Neural progenitor cell (in vitro differentiated cells): ENCODE data around the gene ZNF300. TPM values are rescaled to one million over a fixed set of nuclear protein-coding genes. Genes with fewer than 3 reads are reported as not detected.

Experiments used
- DNase-seq: peaks from one replicate; pipeline ENCODE4 v3.0.0-alpha.2; 2016; ENCODE audit warnings: low spot score
- H2AFZ ChIP-seq: fragments of 200-600 bp; sonication (generic); replicated peaks from 2 replicates; pipeline ENCODE4 v1.6.1; 2016; ENCODE audit warnings: antibody characterized with exemption
- H3F3A ChIP-seq: fragments of 200-600 bp; sonication (generic); 2 replicates; pipeline ENCODE4 v1.6.1; 2016; ENCODE audit warnings: antibody characterized with exemption, low read depth
- H3K27ac ChIP-seq: fragments of 200-600 bp; sonication (generic); 2 replicates; pipeline ENCODE4 v1.5.1; 2016; ENCODE audit warnings: mild to moderate bottlenecking
- H3K27me3 ChIP-seq: fragments of 200-600 bp; sonication (generic); 2 replicates; pipeline ENCODE4 v1.6.1; 2016; ENCODE audit warnings: mild to moderate bottlenecking, moderate library complexity
- H3K36me3 ChIP-seq: fragments of 200-600 bp; sonication (generic); 2 replicates; pipeline ENCODE4 v1.5.1; 2016
- H3K4me1 ChIP-seq: fragments of 200-600 bp; sonication (generic); 2 replicates; pipeline ENCODE4 v1.6.1; 2016; ENCODE audit warnings: mixed run types
- H3K4me2 ChIP-seq: fragments of 200-600 bp; sonication (generic); 2 replicates; pipeline ENCODE4 v1.6.1; 2016
- H3K4me3 ChIP-seq: fragments of 200-600 bp; sonication (generic); 2 replicates; pipeline ENCODE4 v1.5.1; 2016
- H3K79me2 ChIP-seq: fragments of 200-600 bp; sonication (generic); 2 replicates; pipeline ENCODE4 v1.6.1; 2016; ENCODE audit warnings: low read depth
- H3K9ac ChIP-seq: fragments of 200-600 bp; sonication (generic); 2 replicates; pipeline ENCODE4 v1.6.1; 2016
- H3K9me3 ChIP-seq: fragments of 200-600 bp; sonication (generic); 2 replicates; pipeline ENCODE4 v1.5.1; 2016; ENCODE audit warnings: low read depth
- H4K20me1 ChIP-seq: fragments of 200-600 bp; sonication (generic); 2 replicates; pipeline ENCODE4 v1.6.1; 2016; ENCODE audit warnings: low read depth
- H3K27ac Mint-ChIP-seq: 3 replicates; pipeline ENCODE4 v1.8.0; 2021; ENCODE audit warnings: mixed read lengths
- H3K27me3 Mint-ChIP-seq: 2 replicates; pipeline ENCODE4 v1.8.0; 2022; ENCODE audit warnings: low read depth, mild to moderate bottlenecking, inconsistent platforms, moderate library complexity, mixed read lengths; ENCODE audit not compliant: insufficient read depth
- H3K36me3 Mint-ChIP-seq: 3 replicates; pipeline ENCODE4 v1.8.0; 2021; ENCODE audit warnings: mixed read lengths
- H3K4me1 Mint-ChIP-seq: 3 replicates; pipeline ENCODE4 v1.8.0; 2021; ENCODE audit warnings: mixed read lengths
- H3K4me3 Mint-ChIP-seq: 3 replicates; pipeline ENCODE4 v1.8.0; 2021; ENCODE audit warnings: mild to moderate bottlenecking, moderate library complexity, mixed read lengths
- H3K9me3 Mint-ChIP-seq: 3 replicates; pipeline ENCODE4 v1.8.0; 2020; ENCODE audit warnings: mixed read lengths
- EZH2 ChIP-seq: fragments of 200-600 bp; sonication (generic); IDR thresholded peaks from 2 replicates; pipeline ENCODE4 v1.6.1; 2017; ENCODE audit warnings: antibody characterized with exemption, mild to moderate bottlenecking, moderate library complexity
- EZH2phosphoT487 ChIP-seq: fragments of 200-600 bp; sonication (generic); IDR thresholded peaks from 2 replicates; pipeline ENCODE4 v1.6.1; 2017; ENCODE audit warnings: antibody characterized with exemption
- total RNA-seq: library from RNA; depleted of rRNA; stranded (reverse); fragments of >200 nt; gene quantifications from 2 replicates; pipeline ENCODE4 v1.2.3, GENCODE V29; 2015; ENCODE audit warnings: low replicate concordance
- TF ChIP-seq, protein P1 (sequence below): fragments of 200-600 bp; sonication (generic); IDR thresholded peaks from 2 replicates; pipeline ENCODE4 v1.5.1; 2017; ENCODE audit warnings: antibody characterized with exemption, mild to moderate bottlenecking

Gene ZNF300
- total RNA-seq, 1 donor from 2014 or later, result 28.8 TPM

DNA sequence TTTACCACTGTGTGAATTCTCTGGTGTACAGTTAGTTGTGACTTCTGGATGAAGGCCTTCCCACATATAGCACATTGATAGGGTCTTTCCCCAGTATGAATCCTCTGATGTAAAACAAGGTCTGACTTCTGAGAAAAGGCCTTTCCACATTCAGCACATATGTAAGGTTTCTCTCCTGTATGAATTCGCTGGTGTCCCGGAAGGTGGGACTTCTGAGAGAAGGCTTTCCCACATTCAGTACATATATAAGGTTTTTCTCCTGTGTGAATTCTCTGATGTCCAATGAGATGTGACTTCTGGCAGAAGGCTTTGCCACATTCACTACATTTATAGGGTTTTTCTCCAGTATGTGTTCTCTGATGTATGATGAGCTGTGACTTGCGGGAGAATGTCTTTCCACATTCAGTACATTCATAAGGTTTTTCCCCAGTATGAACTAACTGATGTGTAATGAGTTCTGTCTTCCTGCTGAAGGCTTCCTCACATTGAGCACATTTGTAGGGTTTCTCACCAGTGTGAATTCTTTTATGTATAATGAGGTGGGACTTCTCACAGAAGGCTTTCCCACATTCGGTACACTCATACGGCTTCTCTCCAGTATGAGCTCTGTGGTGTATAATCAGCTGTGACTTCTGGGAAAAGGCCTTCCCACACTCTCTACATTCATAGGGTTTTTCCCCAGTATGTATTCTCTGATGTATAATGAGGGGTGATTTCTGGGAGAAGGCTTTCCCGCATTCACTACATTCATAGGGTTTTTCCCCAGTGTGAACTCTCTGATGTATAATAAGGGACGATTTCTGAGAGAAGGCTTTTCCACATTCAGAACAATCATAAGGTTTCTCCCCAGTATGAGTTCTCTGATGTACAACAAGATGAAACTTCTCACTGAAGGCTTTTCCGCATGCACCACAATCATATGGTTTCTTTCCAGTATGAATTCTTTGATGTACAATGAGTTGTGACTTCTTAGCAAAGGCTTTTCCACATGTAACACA is 9.1 kb downstream of the ZNF300 start:
- no peaks in the 10 kb centered on the region for H3K4me1 Mint-ChIP-seq
- H3K27ac Mint-ChIP-seq, result no peak overlapping the region
- H3K36me3 Mint-ChIP-seq, result peaks cover 12% of the 10 kb centered on the region
- H3K27me3 Mint-ChIP-seq, result peaks cover 2% of the 10 kb centered on the region
- H3K27ac ChIP-seq, result no peak overlapping the region
- no peak for DNase-seq
- H3K4me3 ChIP-seq, result no peak overlapping the region
- no peak overlapping the region for H2AFZ ChIP-seq
- H3K4me2 ChIP-seq, result no peak overlapping the region
- H3K9ac ChIP-seq, result no peak overlapping the region
- peaks cover 50% of the 10 kb centered on the region for H3K9me3 Mint-ChIP-seq
- no peaks in the 10 kb centered on the region for H3K27me3 ChIP-seq
- no peaks in the 10 kb centered on the region for H3F3A ChIP-seq
- TF ChIP-seq EZH2 (no peak), EZH2phosphoT487 (no peak)
- TF ChIP-seq, protein P1, sequence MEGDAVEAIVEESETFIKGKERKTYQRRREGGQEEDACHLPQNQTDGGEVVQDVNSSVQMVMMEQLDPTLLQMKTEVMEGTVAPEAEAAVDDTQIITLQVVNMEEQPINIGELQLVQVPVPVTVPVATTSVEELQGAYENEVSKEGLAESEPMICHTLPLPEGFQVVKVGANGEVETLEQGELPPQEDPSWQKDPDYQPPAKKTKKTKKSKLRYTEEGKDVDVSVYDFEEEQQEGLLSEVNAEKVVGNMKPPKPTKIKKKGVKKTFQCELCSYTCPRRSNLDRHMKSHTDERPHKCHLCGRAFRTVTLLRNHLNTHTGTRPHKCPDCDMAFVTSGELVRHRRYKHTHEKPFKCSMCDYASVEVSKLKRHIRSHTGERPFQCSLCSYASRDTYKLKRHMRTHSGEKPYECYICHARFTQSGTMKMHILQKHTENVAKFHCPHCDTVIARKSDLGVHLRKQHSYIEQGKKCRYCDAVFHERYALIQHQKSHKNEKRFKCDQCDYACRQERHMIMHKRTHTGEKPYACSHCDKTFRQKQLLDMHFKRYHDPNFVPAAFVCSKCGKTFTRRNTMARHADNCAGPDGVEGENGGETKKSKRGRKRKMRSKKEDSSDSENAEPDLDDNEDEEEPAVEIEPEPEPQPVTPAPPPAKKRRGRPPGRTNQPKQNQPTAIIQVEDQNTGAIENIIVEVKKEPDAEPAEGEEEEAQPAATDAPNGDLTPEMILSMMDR, result no peak
- no peaks in the 10 kb centered on the region for H3K79me2 ChIP-seq
- peaks cover 40% of the 10 kb centered on the region for H3K36me3 ChIP-seq
- no peak overlapping the region for H3K4me3 Mint-ChIP-seq
- H3K9me3 ChIP-seq, result peaks cover 73% of the 10 kb centered on the region
- no peaks in the 10 kb centered on the region for H4K20me1 ChIP-seq
- no peaks in the 10 kb centered on the region for H3K4me1 ChIP-seq

DNA sequence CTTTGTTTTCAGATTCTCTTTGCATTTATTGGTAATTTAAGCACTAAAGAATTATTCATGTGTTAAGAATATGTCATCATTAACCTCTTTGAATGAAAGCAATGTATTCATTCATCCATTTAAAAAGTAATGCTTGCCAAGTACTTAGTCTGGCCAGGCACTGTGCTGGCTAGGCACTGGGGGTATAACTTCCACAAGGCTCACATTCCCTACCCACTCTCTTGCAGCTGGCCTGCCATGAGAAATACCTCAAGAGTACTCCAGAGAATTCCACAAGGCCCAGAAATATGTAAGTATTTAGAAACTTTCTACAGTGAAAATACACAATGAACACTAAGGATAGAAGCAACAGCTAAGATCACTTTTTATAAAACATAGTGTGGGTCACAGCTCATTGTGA is 25.4 kb downstream of the ZNF300 start:
- TF ChIP-seq EZH2 (no peak), EZH2phosphoT487 (no peak)
- TF ChIP-seq, protein P1, result no peak
- H3K27me3 Mint-ChIP-seq, result peaks cover 5% of the 10 kb centered on the region
- Histone ChIP-seq H3K9me3 (peaks cover 10% of the 10 kb centered on the region), H2AFZ (no peak overlapping the region), H3K79me2 (no peaks in the 10 kb centered on the region), H3K36me3 (peaks cover 4% of the 10 kb centered on the region), H3K27ac (no peak overlapping the region), H4K20me1 (no peaks in the 10 kb centered on the region), H3F3A (no peaks in the 10 kb centered on the region), H3K27me3 (no peaks in the 10 kb centered on the region), H3K4me2 (no peak overlapping the region), H3K4me1 (no peaks in the 10 kb centered on the region), H3K4me3 (no peak overlapping the region), H3K9ac (no peak overlapping the region)
- H3K27ac Mint-ChIP-seq, result no peak overlapping the region
- H3K9me3 Mint-ChIP-seq, result peaks cover 12% of the 10 kb centered on the region
- no peaks in the 10 kb centered on the region for H3K4me1 Mint-ChIP-seq
- no peak for DNase-seq
- H3K36me3 Mint-ChIP-seq, result no peaks in the 10 kb centered on the region
- H3K4me3 Mint-ChIP-seq, result no peak overlapping the region

- Histone ChIP-seq H3K4me2 (no peak overlapping the region), H3K9me3 (no peaks in the 10 kb centered on the region), H3K36me3 (no peaks in the 10 kb centered on the region), H3K27ac (no peak overlapping the region), H3K27me3 (no peaks in the 10 kb centered on the region), H2AFZ (no peak overlapping the region), H3K4me1 (no peaks in the 10 kb centered on the region), H4K20me1 (no peaks in the 10 kb centered on the region), H3K79me2 (no peaks in the 10 kb centered on the region), H3K9ac (no peak overlapping the region), H3K4me3 (no peak overlapping the region), H3F3A (no peaks in the 10 kb centered on the region)
- Mint-ChIP-seq H3K36me3 (no peaks in the 10 kb centered on the region), H3K27me3 (peaks cover 2% of the 10 kb centered on the region), H3K9me3 (no peaks in the 10 kb centered on the region), H3K4me3 (no peak overlapping the region), H3K4me1 (no peaks in the 10 kb centered on the region), H3K27ac (no peak overlapping the region)
- TF ChIP-seq, protein P1, result no peak
- TF ChIP-seq EZH2, result no peak
- no peak for TF ChIP-seq EZH2phosphoT487
- DNase-seq, result no peak
These were observed 42.7 kb downstream of the ZNF300 start for GRCh38 chr5:150862070-150862469.
